SHP77 treated with DMSO at 0.1 percent for 48 hours (cell line): ENCODE data around the gene SEPTIN10.

Source experiments
- DNase-seq: peaks from one replicate; lab custom pipeline; 2025; lab: John Stamatoyannopoulos, UW

The SEPTIN10 gene

DNA sequence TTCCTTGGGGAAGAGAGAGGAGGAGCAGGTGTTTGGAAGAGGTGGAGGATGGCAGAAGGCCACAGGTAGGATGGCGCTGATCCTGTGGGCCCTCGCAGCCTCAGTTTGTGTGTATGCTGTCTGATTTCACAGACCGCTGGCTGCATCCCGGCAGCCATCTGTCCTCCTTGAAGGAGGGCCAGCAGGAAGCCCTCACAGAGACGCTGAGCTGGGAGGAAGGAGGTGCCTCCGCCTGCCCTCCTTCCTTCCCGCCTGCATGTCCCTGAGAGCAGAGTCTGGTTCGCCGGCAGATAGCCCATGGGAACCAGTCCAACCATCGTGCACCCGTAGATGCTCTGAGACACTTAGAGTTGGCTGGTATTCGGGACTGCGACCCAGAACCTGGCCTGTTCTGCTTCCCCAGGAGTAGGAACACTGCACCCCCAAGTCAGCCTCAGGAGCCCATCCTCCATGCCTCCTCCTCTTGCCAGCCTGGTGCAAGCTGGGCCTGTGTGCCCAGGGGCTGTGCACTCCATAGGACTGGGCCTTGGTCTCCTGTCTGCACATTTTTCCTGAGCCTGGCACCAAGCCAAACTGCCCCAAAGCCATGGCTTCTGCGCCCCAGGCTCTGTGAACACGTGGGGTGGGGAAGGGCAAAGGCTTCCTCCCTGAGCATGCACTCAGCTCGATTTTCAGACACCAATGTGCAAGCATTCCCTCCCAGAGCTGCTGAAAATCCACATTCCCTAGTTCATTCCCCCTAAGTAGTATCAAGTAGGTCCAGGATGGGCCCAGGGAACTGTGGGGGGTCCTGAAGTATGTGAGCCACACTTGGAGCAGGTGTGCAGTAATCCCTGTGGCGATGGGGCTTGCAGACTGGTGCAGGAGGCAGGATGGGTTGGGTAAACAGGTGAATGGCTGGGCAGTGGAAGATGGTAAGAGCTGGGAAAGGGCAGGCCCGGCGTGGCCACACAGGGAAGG is 115.6 kb downstream of the SEPTIN10 start:
- DNase-seq: no peak

DNA sequence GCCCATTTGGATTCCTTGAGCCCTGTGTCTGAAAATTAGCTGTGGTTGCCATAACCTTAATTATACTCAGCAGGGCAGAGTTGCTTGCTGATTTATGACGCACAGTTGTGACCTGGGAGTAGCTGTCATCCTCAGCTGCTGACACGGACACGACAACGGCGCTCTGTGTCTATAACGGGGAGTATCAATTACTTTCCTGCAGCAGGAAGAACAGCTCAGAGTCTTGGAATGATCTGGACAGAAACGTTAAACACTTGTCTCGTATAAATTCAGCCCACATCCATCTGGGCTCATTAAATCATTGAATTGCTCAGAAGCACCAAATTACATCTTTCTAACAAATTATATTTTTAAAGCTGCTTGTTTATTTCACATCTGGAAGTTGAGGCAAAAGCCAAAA is 116.3 kb downstream of the SEPTIN10 start:
- no peak for DNase-seq

DNA sequence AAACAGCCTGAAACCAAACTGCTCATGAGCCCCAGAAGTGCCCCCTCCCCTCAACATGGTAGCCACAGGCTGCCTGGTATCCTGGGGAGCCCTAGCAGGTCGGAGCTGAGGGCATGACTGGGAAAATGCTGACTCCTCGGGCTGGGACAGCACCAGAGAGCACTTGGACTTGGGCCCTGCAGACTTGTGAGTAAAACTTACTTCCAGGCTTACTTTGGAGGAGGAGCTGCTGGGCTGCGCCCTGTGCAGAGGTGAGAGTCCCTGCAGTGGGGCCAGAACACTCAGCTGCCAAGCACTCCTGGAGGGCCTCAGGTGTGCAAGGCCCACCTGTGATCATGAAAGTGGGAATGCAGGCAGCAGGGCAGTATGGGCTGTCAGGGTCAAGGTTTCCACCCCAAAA is 119.4 kb downstream of the SEPTIN10 start:
- DNase-seq: no peak

DNA sequence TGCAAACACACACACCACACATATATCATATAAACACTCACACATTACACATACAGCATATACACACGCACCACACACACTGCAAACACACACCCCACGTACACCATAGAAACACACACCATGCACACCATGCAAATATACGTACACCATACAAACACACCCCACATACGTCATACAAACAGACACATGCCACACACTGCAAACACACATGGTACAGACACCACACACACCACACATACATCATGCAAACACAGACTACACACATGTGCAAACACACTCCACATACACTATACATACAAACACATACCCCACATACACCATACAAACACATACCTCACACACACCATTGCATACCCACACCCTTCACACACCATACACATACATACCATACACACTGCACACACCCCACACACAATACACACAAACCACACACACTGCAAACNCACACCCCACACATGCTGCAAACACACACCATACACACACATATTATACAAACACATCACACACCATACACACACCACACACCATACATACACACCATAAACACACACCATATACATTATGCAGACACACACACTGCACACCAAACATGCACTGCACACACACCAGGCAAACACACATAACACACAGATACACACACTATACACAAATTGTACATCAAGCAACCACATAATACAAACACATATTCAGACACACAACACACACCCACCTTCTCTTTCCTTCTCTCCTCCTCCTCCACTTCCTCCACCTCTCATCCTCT is 120.4 kb downstream of the SEPTIN10 start:
- DNase-seq: no peak
